Ovary (tissue), 9 donors: ENCODE results near the gene SASS6. TPM values are rescaled to one million over a fixed set of nuclear protein-coding genes. Genes with fewer than 3 reads are reported as not detected.

Experiments
- DNase-seq, 5 donors: peaks; one replicate each; pipeline ENCODE4 v3.0.0-alpha.2; 2019 to 2020
- H3K27ac ChIP-seq, 2 donors: fragments of 200-600 bp; one replicate each; pipeline versions ENCODE4 v1.5.1 to v1.8.0; 2019 to 2022
- H3K27me3 ChIP-seq: fragments of 200-600 bp; one replicate; pipeline ENCODE4 v1.8.0; 2022
- H3K36me3 ChIP-seq: fragments of 200-600 bp; sonication (generic); one replicate; pipeline ENCODE4 v1.5.1; 2019
- H3K4me1 ChIP-seq: one replicate; pipeline ENCODE4 v1.8.1; 2013; ENCODE audit warnings: mild to moderate bottlenecking, moderate library complexity; ENCODE audit not compliant: insufficient read depth
- H3K4me3 ChIP-seq: fragments of 200-600 bp; sonication (generic); one replicate; pipeline ENCODE4 v1.5.1; 2017
- H3K9me3 ChIP-seq, 2 donors: fragments of 200-600 bp in 1 of 2; sonication (generic) in 1 of 2; one replicate each; pipeline versions ENCODE4 v1.5.1 to v1.8.1; 2013 to 2019; ENCODE audit warnings: mild to moderate bottlenecking in 1 of 2, moderate library complexity in 1 of 2
- EP300 ChIP-seq: sonication (generic); formaldehyde crosslinking; IDR thresholded peaks from one replicate; pipeline ENCODE4 v1.6.1; 2017; ENCODE audit warnings: antibody characterized with exemption
- POLR2A ChIP-seq: fragments of 450-650 bp; IDR thresholded peaks from one replicate; pipeline ENCODE4 v1.6.1; 2017; ENCODE audit warnings: antibody characterized with exemption, mild to moderate bottlenecking, moderate library complexity
- WGBS, 3 donors: extraction: QIAGEN DNeasy Blood & Tissue Kit in 1 of 3; methylation state at CpG; one replicate each; pipeline versions ENCODE4 v1.1.5 to v1.1.7; 2013 to 2017; 5-methylcytosine and 5-hydroxymethylcytosine counted together
- intact Hi-C, 4 donors: fragments of 100-400 bp; cut with DNase I; formaldehyde crosslinking; loops; one replicate each; pipeline versions ENCODE4 v1.11.0 to v1.15.1; 2022 to 2023
- polyA plus RNA-seq, 2 donors: library from polyadenylated mRNA; stranded (reverse); fragments of 200-250 nt in 1 of 2; fragments of 350-450 nt in 1 of 2; fragmentation: Illumina TruSeq in 1 of 2; extraction: RNeasy Lipid Tissue Mini Kit (QIAGEN cat#74804) in 1 of 2; gene quantifications; one replicate each; pipeline ENCODE4 v1.2.3, GENCODE V29; 2013 to 2014
- total RNA-seq, 7 donors: library from RNA; depleted of rRNA in 2 of 7; stranded (reverse); fragments of >200 nt in 2 of 7; fragmentation: NEBNext Ultra II Directional in 3 of 7; extraction: Animal tissue kit (Norgen Biotek cat#: 25700) in 3 of 7; gene quantifications; one replicate each; pipeline versions ENCODE4 v1.1.0 to v1.2.4, GENCODE V29; 2016 to 2023
- TF ChIP-seq, protein P1 (sequence below), 3 donors: fragments of 450-650 bp in 2 of 3; fragments of 200-600 bp in 1 of 3; IDR thresholded peaks; one replicate each; pipeline versions ENCODE4 v1.5.1 to v1.8.0; 2016 to 2022; ENCODE audit warnings: antibody characterized with exemption in 3 of 3, mild to moderate bottlenecking in 1 of 3
- donor health status: DM: no; HTN: no; CAD: no; lungs with moderate emphysema.
- donor health status: DM: no; HTN: no; CAD: no.
- donor health status: Bipolar disorder and iron deficiency.
- donor health status: DM: yes; HTN: yes; CAD: no.
- donor health status: DM: no; HTN: no; CAD: no.
- donor health status: DM: yes; HTN: yes; CAD: no.

SASS6 gene
- total and polyA plus RNA-seq, 9 donors, result 1.7 to 3.6 (median 2.7) TPM

DNA sequence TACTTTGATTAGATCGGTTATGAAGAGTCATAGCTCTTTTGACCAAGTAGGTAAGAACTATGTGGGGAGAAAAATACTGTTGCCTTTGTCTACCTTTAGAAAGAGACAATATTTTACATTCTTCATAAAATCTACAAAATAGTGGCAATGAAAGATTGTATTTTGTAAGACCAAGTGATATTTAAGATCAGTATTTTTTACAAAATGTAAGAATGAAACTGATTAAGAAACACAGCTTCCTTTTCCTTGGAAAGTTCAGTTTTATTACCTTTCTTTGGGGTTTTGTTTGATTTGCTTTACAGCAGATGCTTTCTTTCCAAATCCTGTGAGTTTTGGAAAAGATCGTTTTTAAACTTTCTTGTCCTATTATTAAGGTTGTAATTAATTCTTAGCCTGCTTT lies 93.1 kb downstream of the SASS6 start:
- H3K4me1 ChIP-seq, result peaks cover 8% of the 10 kb centered on the region

DNA sequence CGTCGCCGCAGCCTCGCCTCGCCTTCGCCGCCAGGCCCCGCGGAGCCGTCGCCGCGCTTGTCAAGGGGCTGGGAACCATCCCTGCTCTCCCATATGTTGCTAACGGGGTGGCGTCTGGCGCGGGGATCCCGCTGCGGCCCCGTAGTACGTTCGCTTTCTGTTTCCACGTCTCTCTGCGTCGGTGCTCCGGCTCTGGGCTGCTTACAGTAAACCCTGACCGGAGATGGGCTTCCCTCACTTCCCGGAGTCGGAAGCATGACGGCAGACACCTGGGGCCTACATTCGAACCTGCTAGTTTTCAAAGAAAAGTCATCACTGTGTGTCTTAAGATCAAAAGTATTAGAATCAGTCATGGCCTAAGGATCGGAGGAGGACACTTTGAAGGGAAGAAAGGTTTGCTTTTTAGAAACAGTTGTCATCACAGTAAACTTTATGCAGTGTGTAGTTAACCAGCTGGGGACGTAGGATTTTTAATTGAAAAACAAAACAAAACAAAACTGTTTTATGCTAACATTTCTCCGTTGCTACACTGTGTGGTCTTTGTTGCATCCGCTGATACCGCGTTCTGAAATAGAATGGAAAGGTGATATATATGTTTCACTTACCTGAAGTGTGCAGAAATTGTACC lies 94.0 kb downstream of the SASS6 start:
- Histone ChIP-seq H3K27me3 (no peaks in the 10 kb centered on the region), H3K9me3 (no peaks in the 10 kb centered on the region), H3K4me3 (peak overlapping the region; percentile 57), H3K36me3 (no peaks in the 10 kb centered on the region), H3K27ac (peak overlapping the region; percentile 93 to 98), H3K4me1 (peaks cover 8% of the 10 kb centered on the region)
- peak; percentile 59 to 76 (median 68) for DNase-seq
- intact Hi-C loops, result no loop called here
- 0 to 1% (median 0%) methylated on average over 37 of the region's 37 CpGs for whole genome bisulfite sequencing, 3 donors
- TF ChIP-seq EP300 (peak; percentile 42), POLR2A (no peak)

More for the DNA sequence above, 93.1 kb downstream of the SASS6 start:
- H3K27ac ChIP-seq, result peak overlapping the region in 1 of 2 donors; percentile 98
- H3K9me3 ChIP-seq, result no peaks in the 10 kb centered on the region
- TF ChIP-seq, protein P1, sequence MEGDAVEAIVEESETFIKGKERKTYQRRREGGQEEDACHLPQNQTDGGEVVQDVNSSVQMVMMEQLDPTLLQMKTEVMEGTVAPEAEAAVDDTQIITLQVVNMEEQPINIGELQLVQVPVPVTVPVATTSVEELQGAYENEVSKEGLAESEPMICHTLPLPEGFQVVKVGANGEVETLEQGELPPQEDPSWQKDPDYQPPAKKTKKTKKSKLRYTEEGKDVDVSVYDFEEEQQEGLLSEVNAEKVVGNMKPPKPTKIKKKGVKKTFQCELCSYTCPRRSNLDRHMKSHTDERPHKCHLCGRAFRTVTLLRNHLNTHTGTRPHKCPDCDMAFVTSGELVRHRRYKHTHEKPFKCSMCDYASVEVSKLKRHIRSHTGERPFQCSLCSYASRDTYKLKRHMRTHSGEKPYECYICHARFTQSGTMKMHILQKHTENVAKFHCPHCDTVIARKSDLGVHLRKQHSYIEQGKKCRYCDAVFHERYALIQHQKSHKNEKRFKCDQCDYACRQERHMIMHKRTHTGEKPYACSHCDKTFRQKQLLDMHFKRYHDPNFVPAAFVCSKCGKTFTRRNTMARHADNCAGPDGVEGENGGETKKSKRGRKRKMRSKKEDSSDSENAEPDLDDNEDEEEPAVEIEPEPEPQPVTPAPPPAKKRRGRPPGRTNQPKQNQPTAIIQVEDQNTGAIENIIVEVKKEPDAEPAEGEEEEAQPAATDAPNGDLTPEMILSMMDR (IDR thresholded peaks at IDR 0.05), result no peak
- no peak for TF ChIP-seq POLR2A
- no peak for TF ChIP-seq EP300
- no peaks in the 10 kb centered on the region for H3K36me3 ChIP-seq
- no peak for DNase-seq
- peak overlapping the region; percentile 57 for H3K4me3 ChIP-seq
- intact Hi-C loops, result no loop called here
- WGBS, 3 donors, result 8 to 10% (median 8%) methylated on average over 2 of the region's 2 CpGs
- no peaks in the 10 kb centered on the region for H3K27me3 ChIP-seq

DNA sequence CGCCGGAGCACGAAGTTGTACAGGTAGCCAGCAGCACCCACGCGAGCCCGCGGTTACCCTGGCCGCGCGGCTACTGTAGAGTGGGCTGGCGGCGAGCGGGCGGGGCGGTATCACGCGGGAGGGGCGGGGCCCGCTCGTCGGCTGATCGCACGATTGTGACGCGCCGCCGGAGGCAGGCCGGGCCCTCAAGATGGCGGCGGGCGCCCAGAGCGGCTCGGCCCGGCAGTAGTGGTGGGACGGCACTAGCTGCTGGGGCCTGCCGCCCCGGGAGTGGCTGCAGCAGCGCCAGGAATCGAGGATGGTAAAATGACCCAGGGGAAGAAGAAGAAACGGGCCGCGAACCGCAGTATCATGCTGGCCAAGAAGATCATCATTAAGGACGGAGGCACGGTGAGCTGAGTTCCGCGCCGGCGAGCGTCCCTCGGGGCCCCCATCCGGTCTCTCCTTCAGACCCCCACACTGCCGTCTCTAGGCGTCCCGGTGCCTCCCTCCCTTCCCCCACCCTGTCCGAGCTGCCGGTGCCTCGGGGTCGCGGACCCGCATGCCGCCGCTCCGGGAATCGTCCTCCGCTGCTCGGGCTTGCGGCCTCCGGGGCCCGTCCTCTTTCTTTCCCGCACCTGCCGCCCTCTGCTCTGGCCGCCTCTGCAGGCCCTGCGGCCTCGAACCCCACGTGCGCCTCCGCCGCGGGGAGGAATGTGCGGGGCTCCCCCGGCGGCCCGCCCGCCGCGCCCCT lies 94.6 kb downstream of the SASS6 start:
- DNase-seq, result peak; percentile 86 to 93 (median 90)
- H3K4me3 ChIP-seq, result peak overlapping the region; percentile 57
- H3K27me3 ChIP-seq, result no peaks in the 10 kb centered on the region
- peaks cover 8% of the 10 kb centered on the region for H3K4me1 ChIP-seq
- WGBS, 3 donors, result 0 to 1% (median 0%) methylated on average over 74 to 87 of the region's 87 CpGs
- TF ChIP-seq, protein P1 (IDR thresholded peaks at IDR 0.05), result no peak
- TF ChIP-seq POLR2A, result peak; percentile 92
- no peaks in the 10 kb centered on the region for H3K36me3 ChIP-seq
- intact Hi-C loops, result no loop called here
- peak overlapping the region; percentile 93 to 98 for H3K27ac ChIP-seq
- no peaks in the 10 kb centered on the region for H3K9me3 ChIP-seq

DNA sequence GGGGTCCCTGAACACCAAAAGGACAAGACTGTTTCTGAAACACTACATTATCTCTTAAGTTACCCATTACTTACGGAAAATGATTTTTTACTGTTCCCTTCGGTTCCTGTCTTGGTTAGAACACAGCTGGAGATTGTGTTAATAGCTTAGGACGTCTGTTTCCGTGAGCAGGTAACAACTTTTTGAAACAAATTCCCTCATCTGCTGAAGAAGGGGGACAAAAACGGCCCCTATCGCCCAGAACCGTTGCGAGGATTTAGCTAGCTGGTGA lies 95.1 kb downstream of the SASS6 start:
- Histone ChIP-seq H3K27ac (peak overlapping the region; percentile 93 to 98), H3K36me3 (no peaks in the 10 kb centered on the region), H3K9me3 (no peaks in the 10 kb centered on the region), H3K4me3 (peak overlapping the region; percentile 57), H3K27me3 (no peaks in the 10 kb centered on the region), H3K4me1 (peaks cover 8% of the 10 kb centered on the region)
- WGBS, 3 donors, result 0 to 1% (median 0%) methylated on average over 8 of the region's 8 CpGs
- no peak for DNase-seq
- intact Hi-C loops, result no loop called here
- TF ChIP-seq, protein P1 (IDR thresholded peaks at IDR 0.05), result no peak
- no peak for TF ChIP-seq POLR2A
- TF ChIP-seq EP300, result no peak
